Thoracic aorta (tissue), 2 donors: ENCODE results near the gene C2orf80. TPM values are rescaled to one million over a fixed set of nuclear protein-coding genes. Genes with fewer than 3 reads are reported as not detected.

Experiments used
- ATAC-seq: fragments of 150-250 bp; one replicate; pipeline ENCODE4 v1.8.0; 2017; ENCODE audit warnings: low read depth; ENCODE audit not compliant: insufficient number of reproducible peaks, low FRiP score
- DNase-seq: peaks from one replicate; pipeline ENCODE4 v3.0.0-alpha.2; 2020; ENCODE audit warnings: low spot score
- H3K27ac ChIP-seq, 2 donors: fragments of 200-600 bp; sonication (generic); 1 replicate in 1 of 2; 2 replicates in 1 of 2; pipeline ENCODE4 v1.5.1; 2016; ENCODE audit warnings: mild to moderate bottlenecking in 2 of 2, moderate library complexity in 2 of 2
- H3K27me3 ChIP-seq: fragments of 200-600 bp; sonication (generic); replicated peaks from 2 replicates; pipeline ENCODE4 v1.6.0; 2016; ENCODE audit warnings: mild to moderate bottlenecking; ENCODE audit not compliant: insufficient read depth
- H3K36me3 ChIP-seq: fragments of 200-600 bp; sonication (generic); one replicate; pipeline ENCODE4 v1.5.1; 2016
- H3K4me1 ChIP-seq, 2 donors: fragments of 200-600 bp; sonication (generic); 1 replicate in 1 of 2; 2 replicates in 1 of 2; pipeline versions ENCODE4 v1.5.1 to v1.6.0; 2016; ENCODE audit warnings: low read depth in 2 of 2, mild to moderate bottlenecking in 1 of 2; ENCODE audit not compliant: control insufficient read depth in 1 of 2
- H3K4me3 ChIP-seq: fragments of 200-600 bp; sonication (generic); 2 replicates; pipeline ENCODE4 v1.5.1; 2016; ENCODE audit warnings: mild to moderate bottlenecking
- H3K9me3 ChIP-seq: fragments of 200-600 bp; sonication (generic); 2 replicates; pipeline ENCODE4 v1.5.1; 2016
- total RNA-seq, 2 donors: library from RNA; depleted of rRNA; stranded (reverse); fragments of >200 nt; gene quantifications; one replicate each; pipeline versions ENCODE4 v1.1.0 to v1.2.3, GENCODE V29; 2016
- TF ChIP-seq, protein P1 (sequence below): fragments of 200-600 bp; sonication (generic); IDR thresholded peaks from one replicate; pipeline ENCODE4 v1.5.1; 2019; ENCODE audit warnings: antibody characterized with exemption

The C2orf80 gene
- total RNA-seq, 2 donors from 2014 or later = not detected

DNA sequence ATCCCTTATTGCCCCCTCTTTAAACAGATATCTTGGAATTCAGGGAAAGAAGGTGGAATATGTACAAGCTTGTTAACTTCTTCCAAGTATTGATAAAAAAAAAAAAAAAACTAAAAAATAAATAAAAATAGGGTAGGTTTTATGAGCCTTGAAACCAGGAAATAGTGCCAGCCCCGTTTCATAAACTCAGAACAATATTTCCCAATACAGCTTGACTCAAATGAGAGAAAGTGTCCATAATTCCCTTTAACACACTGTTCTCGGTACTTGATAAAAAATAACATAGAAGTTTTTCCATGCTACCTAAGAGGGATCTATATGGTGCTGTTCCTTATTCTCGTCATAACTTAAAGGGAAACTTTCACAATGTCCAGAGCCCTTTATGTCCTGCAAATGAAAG, 17.9 kb upstream of the C2orf80 start:
- no peak overlapping the region for H3K27ac ChIP-seq
- no peak overlapping the region for H3K4me3 ChIP-seq
- H3K36me3 ChIP-seq = no peaks in the 10 kb centered on the region
- no peaks in the 10 kb centered on the region for H3K4me1 ChIP-seq
- ATAC-seq (no peak), DNase-seq (no peak)
- H3K27me3 ChIP-seq = no peaks in the 10 kb centered on the region
- no peaks in the 10 kb centered on the region for H3K9me3 ChIP-seq
- TF ChIP-seq, protein P1, sequence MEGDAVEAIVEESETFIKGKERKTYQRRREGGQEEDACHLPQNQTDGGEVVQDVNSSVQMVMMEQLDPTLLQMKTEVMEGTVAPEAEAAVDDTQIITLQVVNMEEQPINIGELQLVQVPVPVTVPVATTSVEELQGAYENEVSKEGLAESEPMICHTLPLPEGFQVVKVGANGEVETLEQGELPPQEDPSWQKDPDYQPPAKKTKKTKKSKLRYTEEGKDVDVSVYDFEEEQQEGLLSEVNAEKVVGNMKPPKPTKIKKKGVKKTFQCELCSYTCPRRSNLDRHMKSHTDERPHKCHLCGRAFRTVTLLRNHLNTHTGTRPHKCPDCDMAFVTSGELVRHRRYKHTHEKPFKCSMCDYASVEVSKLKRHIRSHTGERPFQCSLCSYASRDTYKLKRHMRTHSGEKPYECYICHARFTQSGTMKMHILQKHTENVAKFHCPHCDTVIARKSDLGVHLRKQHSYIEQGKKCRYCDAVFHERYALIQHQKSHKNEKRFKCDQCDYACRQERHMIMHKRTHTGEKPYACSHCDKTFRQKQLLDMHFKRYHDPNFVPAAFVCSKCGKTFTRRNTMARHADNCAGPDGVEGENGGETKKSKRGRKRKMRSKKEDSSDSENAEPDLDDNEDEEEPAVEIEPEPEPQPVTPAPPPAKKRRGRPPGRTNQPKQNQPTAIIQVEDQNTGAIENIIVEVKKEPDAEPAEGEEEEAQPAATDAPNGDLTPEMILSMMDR = no peak

- ATAC-seq = no peak
- Histone ChIP-seq H3K36me3 (no peaks in the 10 kb centered on the region), H3K9me3 (no peaks in the 10 kb centered on the region), H3K4me1 (no peaks in the 10 kb centered on the region), H3K27me3 (no peaks in the 10 kb centered on the region), H3K4me3 (no peak overlapping the region), H3K27ac (no peak overlapping the region)
- DNase-seq = no peak
- TF ChIP-seq, protein P1 = no peak
Measured at GRCh38 chr2:208204166-208204565, 14.3 kb upstream of the C2orf80 start.

GRCh38 chr2:208195531-208195930, 5.7 kb upstream of the C2orf80 start:
- TF ChIP-seq, protein P1 = no peak
- no peak overlapping the region for H3K27ac ChIP-seq
- DNase-seq (no peak), ATAC-seq (no peak)
- H3K9me3 ChIP-seq = no peaks in the 10 kb centered on the region
- no peak overlapping the region for H3K4me3 ChIP-seq
- H3K27me3 ChIP-seq = no peaks in the 10 kb centered on the region
- H3K36me3 ChIP-seq = no peaks in the 10 kb centered on the region
- no peaks in the 10 kb centered on the region for H3K4me1 ChIP-seq

DNA sequence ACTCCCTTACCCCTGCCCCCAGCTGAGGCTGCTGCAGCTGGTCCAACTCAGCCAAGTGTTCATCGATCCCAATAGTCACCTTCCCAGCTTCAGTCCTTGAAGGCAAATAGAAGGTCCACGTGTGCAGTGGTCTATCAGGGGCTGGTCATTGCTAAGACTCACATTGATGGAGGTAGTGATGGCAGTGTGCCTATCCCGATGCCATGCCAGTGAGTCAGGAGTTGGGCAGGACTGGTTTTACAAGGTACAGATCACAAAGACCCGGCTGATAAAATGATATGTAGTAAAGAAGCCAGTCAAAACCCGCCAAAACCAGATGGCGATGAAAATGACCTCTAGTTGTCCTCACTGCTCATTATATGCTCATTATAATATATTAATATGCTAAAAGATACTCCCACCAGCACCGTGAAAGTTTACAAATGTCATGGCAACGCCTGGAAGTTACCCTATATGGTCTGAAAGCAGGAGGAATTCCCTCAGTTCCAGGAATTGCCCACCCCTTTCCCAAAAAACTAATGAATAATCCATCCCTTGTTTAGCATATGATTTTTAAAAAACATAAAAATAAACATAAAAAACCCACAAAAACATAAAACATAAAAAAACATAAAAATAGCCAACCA, 2.9 kb upstream of the C2orf80 start:
- DNase-seq (no peak), ATAC-seq (no peak)
- Histone ChIP-seq H3K4me3 (no peak overlapping the region), H3K27ac (no peak overlapping the region), H3K9me3 (no peaks in the 10 kb centered on the region), H3K36me3 (no peaks in the 10 kb centered on the region), H3K27me3 (no peaks in the 10 kb centered on the region), H3K4me1 (no peaks in the 10 kb centered on the region)
- TF ChIP-seq, protein P1 = no peak

- Histone ChIP-seq H3K4me3 (no peak overlapping the region), H3K27ac (no peak overlapping the region), H3K36me3 (no peaks in the 10 kb centered on the region), H3K9me3 (no peaks in the 10 kb centered on the region), H3K4me1 (no peaks in the 10 kb centered on the region), H3K27me3 (no peaks in the 10 kb centered on the region)
- DNase-seq = no peak
- no peak for ATAC-seq
- TF ChIP-seq, protein P1 = no peak
Measured at GRCh38 chr2:208189069-208189809, 591 bp downstream of the C2orf80 start.
